Caco-2 (cell line): ENCODE data around the gene TENT5D. TPM values are rescaled to one million over a fixed set of nuclear protein-coding genes. Genes with fewer than 3 reads are reported as not detected.
"Not testable (repeated sequence)": the region's sequence is repeated elsewhere in the genome, so short reads cannot be mapped to it uniquely, and the experiment has no call there.

Experiments used
- Bru-seq: library from RNA; stranded (reverse); fragments of 400-500 nt; gene quantifications from one replicate; lab custom pipeline; 2021; lab: Mats Ljungman, UMichigan
- BruChase-seq, 2 experiments: library from RNA; stranded (reverse); fragments of 400-500 nt; gene quantifications; one replicate each; lab custom pipeline; 2021; lab: Mats Ljungman, UMichigan
- BruUV-seq: library from RNA; stranded (reverse); fragments of 400-500 nt; replicated peaks from 2 replicates; lab custom pipeline; 2021; lab: Mats Ljungman, UMichigan
- CTCF ChIA-PET: fragments of 300-600 bp; sonication (Branson Sonifier 250); formaldehyde crosslinking; loops from one replicate; lab custom pipeline; 2022; ENCODE audit warnings: antibody characterized with exemption; lab: Charles Lee
- POLR2A ChIA-PET: fragments of 300-600 bp; sonication (Branson Sonifier 250); formaldehyde crosslinking; loops from one replicate; lab custom pipeline; 2022; ENCODE audit warnings: antibody characterized with exemption; lab: Charles Lee
- DNase-seq, 2 experiments: peaks; one replicate each; pipeline versions ENCODE4 v3.0.0 to v3.0.0-alpha.2; 2020 to 2022
- H3K27me3 ChIP-seq: replicated peaks from 2 replicates; pipeline ENCODE4 v1.6.0; 2011; ENCODE audit warnings: low read length; ENCODE audit not compliant: control insufficient read depth, insufficient read depth
- H3K36me3 ChIP-seq: 2 replicates; pipeline ENCODE4 v1.5.1; 2011; ENCODE audit warnings: low read length; ENCODE audit not compliant: control insufficient read depth, insufficient read depth
- H3K4me1 ChIP-seq: fragments of 250-450 bp; sonication (Bioruptor Pico); 2 replicates; pipeline ENCODE4 v1.5.1; 2020; ENCODE audit warnings: mild to moderate bottlenecking
- H3K4me3 ChIP-seq: 2 replicates; pipeline ENCODE4 v1.5.1; 2011; ENCODE audit warnings: low read depth, mild to moderate bottlenecking, control low read depth, low read length
- H3K9me3 ChIP-seq: fragments of 250-450 bp; sonication (Bioruptor Pico); 2 replicates; pipeline ENCODE4 v1.5.1; 2020; ENCODE audit warnings: mild to moderate bottlenecking, moderate library complexity
- H3K27ac Mint-ChIP-seq: one replicate; pipeline ENCODE4 v1.8.0; 2022; ENCODE audit warnings: mixed read lengths; ENCODE audit not compliant: unreplicated experiment
- H3K27me3 Mint-ChIP-seq: one replicate; pipeline ENCODE4 v1.8.0; 2022; ENCODE audit warnings: mixed read lengths; ENCODE audit not compliant: insufficient read depth, unreplicated experiment
- H3K36me3 Mint-ChIP-seq: one replicate; pipeline ENCODE4 v1.8.0; 2022; ENCODE audit warnings: mild to moderate bottlenecking, mixed read lengths; ENCODE audit not compliant: insufficient read depth, unreplicated experiment
- H3K4me1 Mint-ChIP-seq: one replicate; pipeline ENCODE4 v1.8.0; 2022; ENCODE audit warnings: low read depth, mixed read lengths; ENCODE audit not compliant: unreplicated experiment
- H3K4me3 Mint-ChIP-seq: one replicate; pipeline ENCODE4 v1.8.0; 2022; ENCODE audit warnings: mild to moderate bottlenecking, moderate library complexity, mixed read lengths; ENCODE audit not compliant: unreplicated experiment
- H3K9me3 Mint-ChIP-seq: one replicate; pipeline ENCODE4 v1.8.0; 2022; ENCODE audit warnings: mixed read lengths; ENCODE audit not compliant: unreplicated experiment
- intact Hi-C: fragments of 100-400 bp; cut with micrococcal nuclease; formaldehyde crosslinking; loops from one replicate; pipeline ENCODE4 v1.10.0; 2022; ENCODE audit not compliant: unreplicated experiment
- long read RNA-seq: library from polyadenylated mRNA; stranded (forward); transcript quantifications from one replicate; pipeline ENCODE4 v2.0.0, GENCODE V29; 2022
- total RNA-seq: library from RNA; stranded (reverse); gene quantifications from 2 replicates; pipeline ENCODE4 v1.2.3, GENCODE V29; 2022
- TF ChIP-seq, protein P1 (sequence below), 2 experiments: fragments of 200-600 bp in 1 of 2; IDR thresholded peaks; 1 replicate in 1 of 2; 2 replicates in 1 of 2; pipeline versions ENCODE4 v1.5.1 to v1.8.0; 2011 to 2022; ENCODE audit warnings: antibody characterized with exemption in 1 of 2, control low read depth in 1 of 2, inconsistent platforms in 1 of 2, low read depth in 1 of 2, low read length in 1 of 2, mild to moderate bottlenecking in 1 of 2, moderate library complexity in 1 of 2; ENCODE audit not compliant: insufficient read depth in 1 of 2, severe bottlenecking in 1 of 2, unreplicated experiment in 1 of 2

TENT5D gene
- total RNA-seq: not detected in 2 replicates
- Bru-seq, nascent RNA: percentile 3 among the genes with signal in this experiment
- BruChase-seq, experiment 1, labeled RNA remaining after a 2-hour chase: percentile 1 among the genes with signal in this experiment
- BruChase-seq, experiment 2, labeled RNA remaining after a 6-hour chase: not detected
- long read RNA-seq: 0 reads

- H3K4me3 Mint-ChIP-seq: no peak within 1 kb of the TSS
- DNase-seq: no peak
- H3K27ac Mint-ChIP-seq: no peak within 1 kb of the TSS
- Histone ChIP-seq H3K27me3 (no peaks in the 10 kb centered on the region), H3K9me3 (no peaks in the 10 kb centered on the region), H3K4me1 (no peaks in the 10 kb centered on the region), H3K36me3 (no peaks in the 10 kb centered on the region), H3K4me3 (no peak within 1 kb of the TSS)
- BruUV-seq: no TSS peak
- H3K27me3 Mint-ChIP-seq: no peaks in the 10 kb centered on the region
- no peaks in the 10 kb centered on the region for H3K9me3 Mint-ChIP-seq
- intact Hi-C loops: no loop called here
- H3K36me3 Mint-ChIP-seq: no peaks in the 10 kb centered on the region
- ChIA-PET CTCF (no interaction called here), POLR2A (no interaction called here)
- TF ChIP-seq, protein P1, sequence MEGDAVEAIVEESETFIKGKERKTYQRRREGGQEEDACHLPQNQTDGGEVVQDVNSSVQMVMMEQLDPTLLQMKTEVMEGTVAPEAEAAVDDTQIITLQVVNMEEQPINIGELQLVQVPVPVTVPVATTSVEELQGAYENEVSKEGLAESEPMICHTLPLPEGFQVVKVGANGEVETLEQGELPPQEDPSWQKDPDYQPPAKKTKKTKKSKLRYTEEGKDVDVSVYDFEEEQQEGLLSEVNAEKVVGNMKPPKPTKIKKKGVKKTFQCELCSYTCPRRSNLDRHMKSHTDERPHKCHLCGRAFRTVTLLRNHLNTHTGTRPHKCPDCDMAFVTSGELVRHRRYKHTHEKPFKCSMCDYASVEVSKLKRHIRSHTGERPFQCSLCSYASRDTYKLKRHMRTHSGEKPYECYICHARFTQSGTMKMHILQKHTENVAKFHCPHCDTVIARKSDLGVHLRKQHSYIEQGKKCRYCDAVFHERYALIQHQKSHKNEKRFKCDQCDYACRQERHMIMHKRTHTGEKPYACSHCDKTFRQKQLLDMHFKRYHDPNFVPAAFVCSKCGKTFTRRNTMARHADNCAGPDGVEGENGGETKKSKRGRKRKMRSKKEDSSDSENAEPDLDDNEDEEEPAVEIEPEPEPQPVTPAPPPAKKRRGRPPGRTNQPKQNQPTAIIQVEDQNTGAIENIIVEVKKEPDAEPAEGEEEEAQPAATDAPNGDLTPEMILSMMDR (IDR thresholded peaks at IDR 0.05; ENCODE audit: insufficient read depth in 1 of 2, low read depth in 1 of 2, low read length in 1 of 2, severe bottlenecking in 1 of 2, unreplicated experiment in 1 of 2): no peak
- H3K4me1 Mint-ChIP-seq: no peaks in the 10 kb centered on the region
Observed at GRCh38 chrX:80420147-80420546, at the start of gene TENT5D. Gene TENT5D, plus strand, starts transcription at chrX:80420447. Its CDS starts 22,093 bp downstream, at chrX:80442540.

DNA sequence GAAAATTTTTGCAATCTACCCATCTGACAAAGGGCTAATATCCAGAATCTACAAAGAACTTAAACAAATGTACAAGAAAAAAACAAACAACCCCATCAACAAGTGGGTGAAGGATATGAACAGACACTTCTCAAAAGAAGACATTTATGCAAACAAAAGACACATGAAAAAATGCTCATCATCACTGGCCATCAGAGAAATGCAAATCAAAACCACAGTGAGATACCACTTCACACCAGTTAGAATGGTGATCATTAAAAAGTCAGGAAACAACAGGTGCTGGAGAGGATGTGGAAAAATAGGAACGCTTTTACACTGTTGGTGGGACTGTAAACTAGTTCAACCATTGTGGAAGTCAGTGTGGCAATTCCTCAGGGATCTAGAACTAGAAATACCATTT, 34.6 kb upstream of the TENT5D start:
- not testable (repeated sequence) for H3K9me3 Mint-ChIP-seq, H3K27ac Mint-ChIP-seq

DNA sequence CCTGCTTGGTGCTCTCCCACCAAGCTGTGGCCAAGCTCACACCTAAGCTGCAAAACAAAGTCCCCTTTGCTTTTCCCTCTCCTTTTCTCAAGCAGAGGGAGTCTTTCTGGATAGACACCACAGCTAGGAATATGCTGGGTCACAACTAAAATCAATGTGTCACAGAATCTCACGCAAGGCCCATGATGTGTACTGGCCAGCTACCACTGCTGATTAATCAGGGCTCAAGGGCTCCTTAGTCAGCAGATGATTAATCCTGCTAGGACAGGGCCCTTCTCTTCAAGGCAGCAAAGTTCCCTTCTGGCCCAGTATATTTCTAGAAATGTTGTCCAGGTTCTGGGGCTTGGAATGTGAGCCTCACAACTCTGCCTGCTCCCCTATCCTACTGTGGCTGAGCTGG, 32.0 kb upstream of the TENT5D start:
- no peak overlapping the region for H3K27ac Mint-ChIP-seq
- intact Hi-C loops: no loop called here
- H3K9me3 Mint-ChIP-seq: no peaks in the 10 kb centered on the region
- no peaks in the 10 kb centered on the region for H3K36me3 ChIP-seq
- no peak for DNase-seq
- H3K4me1 Mint-ChIP-seq: no peaks in the 10 kb centered on the region
- no TSS peak for BruUV-seq
- no peaks in the 10 kb centered on the region for H3K27me3 ChIP-seq
- H3K4me1 ChIP-seq: no peaks in the 10 kb centered on the region
- POLR2A ChIA-PET: no interaction called here
- no peaks in the 10 kb centered on the region for H3K27me3 Mint-ChIP-seq
- no peaks in the 10 kb centered on the region for H3K9me3 ChIP-seq
- no peak overlapping the region for H3K4me3 Mint-ChIP-seq
- H3K36me3 Mint-ChIP-seq: no peaks in the 10 kb centered on the region
- H3K4me3 ChIP-seq: no peak overlapping the region
- CTCF ChIA-PET: no interaction called here
- TF ChIP-seq, protein P1 (IDR thresholded peaks at IDR 0.05; ENCODE audit: insufficient read depth in 1 of 2, low read depth in 1 of 2, low read length in 1 of 2, severe bottlenecking in 1 of 2, unreplicated experiment in 1 of 2): no peak

More for the DNA sequence above, 34.6 kb upstream of the TENT5D start:
- H3K4me1 ChIP-seq, H3K36me3 Mint-ChIP-seq, H3K36me3 ChIP-seq, H3K9me3 ChIP-seq, POLR2A ChIA-PET, BruUV-seq, DNase-seq, intact Hi-C loops, H3K4me1 Mint-ChIP-seq, H3K27me3 ChIP-seq, H3K4me3 ChIP-seq, H3K27me3 Mint-ChIP-seq, CTCF ChIA-PET, H3K4me3 Mint-ChIP-seq: not testable (repeated sequence)
